ENCODE data around the gene AIG1. TPM values are rescaled to one million over a fixed set of nuclear protein-coding genes. Genes with fewer than 3 reads are reported as not detected.

Gene AIG1
- total RNA-seq, 2 donors from 2014 or later, result 41.3 to 67.0 TPM

DNA sequence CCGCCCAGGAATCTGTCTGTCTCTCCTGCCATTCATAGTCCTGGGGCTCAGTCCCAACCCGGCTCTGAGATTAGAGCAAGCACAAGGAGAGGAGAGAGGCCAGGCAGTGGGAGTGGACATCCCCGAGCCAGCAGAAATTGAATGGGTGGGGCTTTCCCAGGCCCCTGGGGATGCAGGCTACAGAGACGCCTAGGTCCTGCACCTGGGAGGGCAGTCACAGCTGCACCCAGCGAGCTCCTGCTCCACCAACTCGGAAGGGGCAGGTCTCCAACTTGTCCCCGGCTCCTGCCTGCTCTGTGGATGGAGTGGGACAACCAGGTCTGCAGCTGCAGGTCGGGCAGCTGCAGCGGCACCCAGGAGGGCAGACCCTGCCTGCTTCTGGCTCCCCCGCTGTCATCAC lies 11.1 kb upstream of the AIG1 start:
- no peaks in the 10 kb centered on the region for H3K9me3 ChIP-seq
- TF ChIP-seq POLR2AphosphoS5 (IDR thresholded peaks at IDR 0.05), result no peak
- no peak for TF ChIP-seq POLR2A (IDR thresholded peaks at IDR 0.05)
- TF ChIP-seq, protein P1, sequence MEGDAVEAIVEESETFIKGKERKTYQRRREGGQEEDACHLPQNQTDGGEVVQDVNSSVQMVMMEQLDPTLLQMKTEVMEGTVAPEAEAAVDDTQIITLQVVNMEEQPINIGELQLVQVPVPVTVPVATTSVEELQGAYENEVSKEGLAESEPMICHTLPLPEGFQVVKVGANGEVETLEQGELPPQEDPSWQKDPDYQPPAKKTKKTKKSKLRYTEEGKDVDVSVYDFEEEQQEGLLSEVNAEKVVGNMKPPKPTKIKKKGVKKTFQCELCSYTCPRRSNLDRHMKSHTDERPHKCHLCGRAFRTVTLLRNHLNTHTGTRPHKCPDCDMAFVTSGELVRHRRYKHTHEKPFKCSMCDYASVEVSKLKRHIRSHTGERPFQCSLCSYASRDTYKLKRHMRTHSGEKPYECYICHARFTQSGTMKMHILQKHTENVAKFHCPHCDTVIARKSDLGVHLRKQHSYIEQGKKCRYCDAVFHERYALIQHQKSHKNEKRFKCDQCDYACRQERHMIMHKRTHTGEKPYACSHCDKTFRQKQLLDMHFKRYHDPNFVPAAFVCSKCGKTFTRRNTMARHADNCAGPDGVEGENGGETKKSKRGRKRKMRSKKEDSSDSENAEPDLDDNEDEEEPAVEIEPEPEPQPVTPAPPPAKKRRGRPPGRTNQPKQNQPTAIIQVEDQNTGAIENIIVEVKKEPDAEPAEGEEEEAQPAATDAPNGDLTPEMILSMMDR (IDR thresholded peaks at IDR 0.05), result no peak
- no peak overlapping the region for H3K27ac ChIP-seq
- intact Hi-C loops (cut with DNase I), result no loop called here
- DNase-seq (ENCODE audit: low spot score), result no peak
- 97% methylated on average over 9 of the region's 10 CpGs for WGBS
- H3K27me3 ChIP-seq (replicated peaks; ENCODE audit: insufficient read depth), result no peaks in the 10 kb centered on the region
- no peak overlapping the region for H3K4me3 ChIP-seq
- H3K36me3 ChIP-seq, result no peaks in the 10 kb centered on the region
- no peaks in the 10 kb centered on the region for H3K4me1 ChIP-seq (replicated peaks)

DNA sequence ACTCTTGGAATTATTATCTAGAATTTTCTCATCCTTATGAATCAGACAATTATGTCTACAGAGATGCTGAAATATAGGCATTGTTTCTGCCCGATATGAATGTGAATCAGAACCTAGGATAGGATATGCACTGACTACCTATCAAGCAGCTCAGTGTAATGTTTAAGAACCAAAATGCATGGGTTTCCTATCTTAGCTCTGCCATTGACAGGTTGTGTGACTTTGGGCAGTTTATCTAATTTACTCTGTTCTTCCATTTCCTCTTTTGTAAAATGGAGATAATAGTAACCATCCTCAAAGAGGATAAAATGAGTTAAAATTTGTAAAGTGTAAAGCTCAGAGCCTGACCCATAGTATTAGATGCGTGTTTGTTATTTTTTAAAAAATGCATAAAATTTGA lies 10.2 kb upstream of the AIG1 start:
- DNase-seq (ENCODE audit: low spot score), result no peak
- Histone ChIP-seq H3K27me3 (replicated peaks; ENCODE audit: insufficient read depth) (no peaks in the 10 kb centered on the region), H3K4me3 (no peak overlapping the region), H3K27ac (no peak overlapping the region), H3K36me3 (no peaks in the 10 kb centered on the region), H3K9me3 (no peaks in the 10 kb centered on the region), H3K4me1 (replicated peaks) (no peaks in the 10 kb centered on the region)
- no peak for TF ChIP-seq POLR2AphosphoS5 (IDR thresholded peaks at IDR 0.05)
- no peak for TF ChIP-seq POLR2A (IDR thresholded peaks at IDR 0.05)
- TF ChIP-seq, protein P1 (IDR thresholded peaks at IDR 0.05), result no peak
- 95% methylated on average over 2 of the region's 2 CpGs for WGBS
- intact Hi-C loops (cut with DNase I), result no loop called here

DNA sequence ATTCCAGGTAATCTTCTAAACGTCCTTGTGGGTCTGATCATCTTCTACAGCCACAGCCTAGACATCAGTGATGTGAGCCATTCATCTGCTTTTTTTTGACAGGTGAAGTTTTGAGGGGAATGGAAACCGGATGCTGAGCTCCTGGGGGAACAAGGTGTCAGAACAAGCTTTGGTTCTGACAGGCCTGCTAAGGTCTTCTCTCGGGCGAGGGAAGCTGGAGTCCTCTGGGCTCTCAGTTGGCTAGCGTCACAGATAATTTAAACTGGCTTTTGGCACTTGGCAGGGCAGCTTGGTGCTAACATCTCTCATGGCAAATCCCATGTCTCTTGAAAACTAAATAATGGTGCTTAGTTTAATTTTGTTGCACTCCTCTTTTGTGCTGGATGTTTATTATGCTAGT lies 8.4 kb upstream of the AIG1 start:
- DNase-seq (ENCODE audit: low spot score), result no peak
- no peak for TF ChIP-seq POLR2A (IDR thresholded peaks at IDR 0.05)
- TF ChIP-seq, protein P1 (IDR thresholded peaks at IDR 0.05), result no peak
- TF ChIP-seq POLR2AphosphoS5 (IDR thresholded peaks at IDR 0.05), result no peak
- Histone ChIP-seq H3K4me3 (no peak overlapping the region), H3K9me3 (no peaks in the 10 kb centered on the region), H3K4me1 (replicated peaks) (no peaks in the 10 kb centered on the region), H3K36me3 (no peaks in the 10 kb centered on the region), H3K27me3 (replicated peaks; ENCODE audit: insufficient read depth) (no peaks in the 10 kb centered on the region), H3K27ac (no peak overlapping the region)
- WGBS, result 73% methylated on average over 5 of the region's 5 CpGs
- intact Hi-C loops (cut with DNase I), result no loop called here

DNA sequence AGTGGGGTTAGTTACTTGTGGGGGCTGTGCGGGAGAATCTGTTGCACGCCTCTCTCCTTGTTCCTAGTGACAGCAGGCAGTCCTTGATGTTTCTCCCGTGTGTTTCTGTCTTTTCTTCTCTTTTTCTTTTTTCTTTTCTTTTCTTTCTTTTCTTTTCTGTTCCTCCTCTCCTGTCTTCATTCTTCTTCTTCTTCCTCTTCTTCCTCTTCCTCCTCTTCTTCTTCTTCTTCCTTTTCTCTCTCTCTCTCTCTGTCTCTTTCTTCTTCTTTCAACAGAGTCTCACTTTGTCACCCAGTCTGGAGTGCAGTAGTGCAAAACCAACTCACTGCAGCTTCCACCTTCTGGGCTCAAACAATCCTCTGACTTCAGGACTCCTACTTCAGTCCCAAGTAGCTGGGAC lies 6.8 kb upstream of the AIG1 start:
- Histone ChIP-seq H3K27me3 (replicated peaks; ENCODE audit: insufficient read depth) (no peaks in the 10 kb centered on the region), H3K4me1 (replicated peaks) (no peaks in the 10 kb centered on the region), H3K27ac (no peak overlapping the region), H3K4me3 (no peak overlapping the region), H3K9me3 (no peaks in the 10 kb centered on the region), H3K36me3 (no peaks in the 10 kb centered on the region)
- TF ChIP-seq, protein P1 (IDR thresholded peaks at IDR 0.05), result no peak
- TF ChIP-seq POLR2A (IDR thresholded peaks at IDR 0.05) (no peak), POLR2AphosphoS5 (IDR thresholded peaks at IDR 0.05) (no peak)
- DNase-seq (ENCODE audit: low spot score), result no peak
- intact Hi-C loops (cut with DNase I), result no loop called here
- 93% methylated on average over 3 of the region's 3 CpGs for WGBS

DNA sequence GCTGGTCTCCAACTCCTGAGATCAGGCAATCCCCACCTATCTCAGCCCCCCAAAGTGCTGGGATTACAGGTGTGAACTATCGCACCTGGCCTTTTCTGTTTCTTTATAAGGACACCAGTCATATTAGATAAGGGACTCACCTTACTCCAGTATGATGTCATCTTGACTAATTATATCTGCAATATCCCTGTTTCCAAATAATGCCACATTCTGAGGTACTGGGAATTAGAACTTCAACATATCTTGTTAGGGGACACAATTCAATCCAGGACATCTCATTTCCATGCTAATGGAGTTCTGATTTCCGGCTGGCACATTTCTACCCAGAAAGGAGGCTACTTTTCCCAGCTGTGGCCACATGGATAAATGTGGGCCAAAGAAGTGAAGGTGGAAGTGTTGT lies 6.4 kb upstream of the AIG1 start:
- H3K36me3 ChIP-seq, result no peaks in the 10 kb centered on the region
- TF ChIP-seq, protein P1 (IDR thresholded peaks at IDR 0.05), result no peak
- TF ChIP-seq POLR2A (IDR thresholded peaks at IDR 0.05), result no peak
- WGBS, result 91% methylated on average over 2 of the region's 2 CpGs
- no peaks in the 10 kb centered on the region for H3K9me3 ChIP-seq
- H3K27ac ChIP-seq, result no peak overlapping the region
- intact Hi-C loops (cut with DNase I), result no loop called here
- no peaks in the 10 kb centered on the region for H3K27me3 ChIP-seq (replicated peaks; ENCODE audit: insufficient read depth)
- DNase-seq (ENCODE audit: low spot score), result no peak
- H3K4me3 ChIP-seq, result no peak overlapping the region
- no peaks in the 10 kb centered on the region for H3K4me1 ChIP-seq (replicated peaks)
